Measurements from ENCODE around the gene ZIC1. TPM values are rescaled to one million over a fixed set of nuclear protein-coding genes. Genes with fewer than 3 reads are reported as not detected.

The ZIC1 gene
- total RNA-seq, 2 donors from 2014 or later, result 0.04 TPM; not detected in 1

GRCh38 chr3:147400111-147400510, 9.1 kb upstream of the ZIC1 start:
- Histone ChIP-seq H3K27me3 (peaks cover 29 to 40% of the 10 kb centered on the region in 2 donors), H3K4me1 (peaks cover 0 to 22% of the 10 kb centered on the region in 2 donors), H3K27ac (no peak overlapping the region), H3K4me3 (no peak overlapping the region), H3K9me3 (no peaks in the 10 kb centered on the region), H3K36me3 (no peaks in the 10 kb centered on the region)
- DNase-seq (ENCODE audit: low spot score), result no peak
- no peak for TF ChIP-seq CTCF (IDR thresholded peaks at IDR 0.05)

- H3K4me1 ChIP-seq, result peaks cover 0 to 17% of the 10 kb centered on the region in 2 donors
- H3K36me3 ChIP-seq, result no peaks in the 10 kb centered on the region
- peaks cover 24 to 40% of the 10 kb centered on the region in 2 donors for H3K27me3 ChIP-seq
- no peaks in the 10 kb centered on the region for H3K9me3 ChIP-seq
- TF ChIP-seq CTCF (IDR thresholded peaks at IDR 0.05), result no peak
- no peak for DNase-seq (ENCODE audit: low spot score)
- H3K4me3 ChIP-seq, result no peak overlapping the region
- no peak overlapping the region for H3K27ac ChIP-seq
Measured at GRCh38 chr3:147400999-147401398, 8.2 kb upstream of the ZIC1 start.

GRCh38 chr3:147401421-147401820, 7.7 kb upstream of the ZIC1 start:
- H3K4me1 ChIP-seq, result peaks cover 0 to 13% of the 10 kb centered on the region in 2 donors
- TF ChIP-seq CTCF (IDR thresholded peaks at IDR 0.05), result no peak
- no peak overlapping the region for H3K27ac ChIP-seq
- H3K4me3 ChIP-seq, result no peak overlapping the region
- H3K27me3 ChIP-seq, result peaks cover 22 to 39% of the 10 kb centered on the region in 2 donors
- no peak for DNase-seq (ENCODE audit: low spot score)
- no peaks in the 10 kb centered on the region for H3K9me3 ChIP-seq
- no peaks in the 10 kb centered on the region for H3K36me3 ChIP-seq

GRCh38 chr3:147402159-147402558, 7.0 kb upstream of the ZIC1 start:
- no peak overlapping the region for H3K27ac ChIP-seq
- H3K9me3 ChIP-seq, result no peaks in the 10 kb centered on the region
- peaks cover 30 to 35% of the 10 kb centered on the region in 2 donors for H3K27me3 ChIP-seq
- no peaks in the 10 kb centered on the region for H3K36me3 ChIP-seq
- peaks cover 0 to 6% of the 10 kb centered on the region in 2 donors for H3K4me1 ChIP-seq
- TF ChIP-seq CTCF (IDR thresholded peaks at IDR 0.05), result no peak
- DNase-seq (ENCODE audit: low spot score), result no peak
- no peak overlapping the region for H3K4me3 ChIP-seq

GRCh38 chr3:147403511-147403910, 5.7 kb upstream of the ZIC1 start:
- no peaks in the 10 kb centered on the region for H3K36me3 ChIP-seq
- no peaks in the 10 kb centered on the region for H3K4me1 ChIP-seq
- TF ChIP-seq CTCF (IDR thresholded peaks at IDR 0.05), result no peak
- no peak for DNase-seq (ENCODE audit: low spot score)
- no peaks in the 10 kb centered on the region for H3K9me3 ChIP-seq
- no peak overlapping the region for H3K4me3 ChIP-seq
- no peak overlapping the region for H3K27ac ChIP-seq
- peaks cover 29 to 38% of the 10 kb centered on the region in 2 donors for H3K27me3 ChIP-seq
